Left colon (tissue), 2 donors: ENCODE data around the gene FNDC3B. TPM values are rescaled to one million over a fixed set of nuclear protein-coding genes. Genes with fewer than 3 reads are reported as not detected.

Experiments used
- ATAC-seq: fragments of 200-7000 bp; cut with Tn5 transposase; one replicate; pipeline ENCODE4 v1.9.1; 2020; ENCODE audit warnings: mild to moderate bottlenecking, moderate library complexity
- DNase-seq, 2 donors: peaks; one replicate each; pipeline ENCODE4 v3.0.0-alpha.2; 2020
- intact Hi-C, 2 donors: fragments of 100-400 bp; cut with DNase I in 1 of 2; cut with micrococcal nuclease in 1 of 2; formaldehyde crosslinking; loops; one replicate each; pipeline versions ENCODE4 v1.11.2 to v1.14.0; 2022; cut with DNase I, micrococcal nuclease
- total RNA-seq, 2 donors: library from RNA; stranded (reverse); fragmentation: NEBNext Ultra II Directional; extraction: Animal tissue kit (Norgen Biotek cat#: 25700); gene quantifications; one replicate each; pipeline ENCODE4 v1.2.1, GENCODE V29; 2021
- donor health status: DM: no; HTN: no; CAD: no.
- donor health status: DM: yes; HTN: yes; CAD: no.

FNDC3B gene
- total RNA-seq, 2 donors from 2014 or later: 100 to 113 TPM

DNA sequence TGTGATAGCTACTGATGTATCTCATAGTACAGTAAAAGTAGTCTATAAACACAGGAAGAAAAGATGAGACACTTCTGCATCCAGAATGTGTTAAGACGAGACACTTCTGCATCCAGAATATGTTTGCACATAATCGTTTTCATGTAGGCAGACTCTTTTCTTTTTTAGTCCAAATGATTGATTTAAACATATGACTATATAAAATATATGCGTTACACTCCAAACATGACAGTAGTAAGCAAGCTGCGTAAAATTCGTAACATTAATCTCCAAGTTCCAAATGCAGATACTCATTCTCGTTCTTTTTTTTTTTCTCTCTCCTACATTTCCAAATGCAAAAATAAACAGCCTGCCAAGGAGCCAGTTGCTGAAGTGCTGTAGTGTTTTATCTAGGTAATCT is 82.6 kb downstream of the FNDC3B start:
- no peak for DNase-seq
- ATAC-seq: no peak
- intact Hi-C loops: loop anchor here (5.0 to 10.0 kb wide), 2 partner anchors 80 to 83 kb away; no protein-coding TSS in a partner anchor

DNA sequence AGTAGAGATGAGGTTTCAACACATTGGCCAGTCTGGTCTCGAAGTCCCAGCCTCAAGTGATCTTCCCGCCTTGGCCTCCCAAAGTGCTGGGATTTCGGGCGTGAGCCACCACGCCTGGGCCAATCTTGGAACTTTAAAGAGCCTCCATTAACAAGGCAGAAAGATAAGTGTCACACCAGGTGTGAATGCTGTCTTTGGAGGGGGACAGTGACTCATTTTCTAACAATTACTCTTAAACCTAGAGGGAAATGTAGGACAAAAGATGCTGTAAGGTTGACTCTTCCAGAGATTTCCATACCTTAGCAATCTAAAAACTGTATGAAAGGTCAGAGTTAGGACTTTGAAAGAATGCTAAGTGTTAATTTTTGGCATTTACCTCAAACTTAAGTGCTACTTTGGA is 84.9 kb downstream of the FNDC3B start:
- intact Hi-C loops: loop anchor here (5.0 to 10.0 kb wide), 2 partner anchors 81 to 82 kb away; no protein-coding TSS in a partner anchor

GRCh38 chr3:172125053-172125452 is 85.7 kb downstream of the FNDC3B start:
- intact Hi-C loops: loop anchor here in 1 of 2 donors (10.0 kb wide), 1 partner anchor 80 kb away; no protein-coding TSS in a partner anchor
- DNase-seq (no peak), ATAC-seq (peak; percentile 40)

More for the DNA sequence above, 84.9 kb downstream of the FNDC3B start:
- ATAC-seq (no peak), DNase-seq (no peak)

DNA sequence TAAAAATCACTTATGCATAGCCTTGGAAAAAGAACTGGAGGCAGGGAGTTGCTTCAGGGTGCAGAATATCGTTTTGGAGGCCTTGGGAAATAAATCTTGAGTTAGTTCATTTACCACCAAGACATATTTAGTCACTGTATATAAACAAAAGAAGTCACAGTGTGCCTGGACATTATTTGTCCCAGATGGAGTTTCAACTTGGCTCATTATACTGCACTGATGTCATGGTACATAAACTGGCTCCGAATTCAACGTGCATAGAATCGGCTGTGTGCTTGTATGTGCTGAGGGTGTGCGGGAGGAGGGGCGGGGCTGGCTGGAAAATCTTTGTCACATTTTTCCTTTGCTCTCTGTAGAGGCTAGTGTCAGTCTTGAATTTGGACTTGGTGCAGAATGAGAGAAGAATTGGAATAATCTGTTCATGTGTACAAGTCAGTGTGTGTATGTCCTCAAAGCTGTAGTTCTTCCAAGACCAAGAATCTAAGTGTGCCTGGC is 86.6 kb downstream of the FNDC3B start:
- intact Hi-C loops: loop anchor here in 1 of 2 donors (10.0 kb wide), 1 partner anchor 79 kb away; no protein-coding TSS in a partner anchor
- ATAC-seq: peak; percentile 72
- DNase-seq: peak; percentile 53 to 68

- DNase-seq (no peak), ATAC-seq (no peak)
- intact Hi-C loops: loop anchor here in 1 of 2 donors (10.0 kb wide), 1 partner anchor 78 kb away; no protein-coding TSS in a partner anchor
Observed at GRCh38 chr3:172126741-172127140, 87.4 kb downstream of the FNDC3B start.

DNA sequence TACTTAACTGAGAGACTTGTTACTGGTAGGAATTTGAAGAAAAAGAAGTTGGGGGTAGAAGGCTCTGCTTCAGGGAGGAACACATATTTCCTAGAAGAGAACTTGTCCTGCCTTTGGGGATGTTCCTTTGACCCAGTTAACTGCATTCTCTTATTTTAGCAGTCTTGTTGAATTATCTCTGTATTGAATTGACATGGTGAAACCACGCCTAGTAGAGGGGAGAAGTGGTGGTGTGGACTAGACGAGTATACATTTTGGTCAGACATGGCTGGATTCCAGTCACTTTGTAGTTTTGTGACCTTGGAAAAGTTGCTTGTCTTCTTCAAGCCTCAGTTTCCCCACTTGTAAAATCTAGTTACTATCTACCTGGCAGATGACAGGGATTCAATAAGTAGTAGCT is 87.8 kb downstream of the FNDC3B start:
- ATAC-seq: no peak
- no peak for DNase-seq
- intact Hi-C loops: loop anchor here in 1 of 2 donors (10.0 kb wide), 1 partner anchor 78 kb away; no protein-coding TSS in a partner anchor

- ATAC-seq (no peak), DNase-seq (no peak)
- intact Hi-C loops: loop anchor here in 1 of 2 donors (10.0 kb wide), 1 partner anchor 77 kb away; no protein-coding TSS in a partner anchor
Observed at GRCh38 chr3:172127929-172128580, 88.7 kb downstream of the FNDC3B start.

DNA sequence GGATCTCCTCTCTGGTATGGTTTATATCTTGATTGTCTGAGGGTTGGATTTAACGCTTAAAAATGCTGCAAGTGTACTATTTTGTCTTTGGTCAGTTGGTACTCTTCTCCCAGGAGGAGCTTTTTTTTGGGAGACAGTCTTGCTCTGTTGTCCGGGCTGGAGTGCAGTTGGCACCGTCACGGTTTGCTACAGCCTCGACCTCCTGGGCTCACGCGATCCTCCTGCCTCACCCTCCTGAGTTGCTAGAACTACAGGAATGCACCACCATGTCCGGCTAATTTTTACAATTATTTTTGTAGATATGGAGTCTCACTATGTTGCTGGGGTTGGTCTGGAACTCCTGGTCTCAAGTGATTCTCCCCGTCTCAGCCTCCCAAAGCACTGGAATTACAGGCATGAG is 89.5 kb downstream of the FNDC3B start:
- intact Hi-C loops: loop anchor here in 1 of 2 donors (10.0 kb wide), 1 partner anchor 76 kb away; no protein-coding TSS in a partner anchor
- DNase-seq (no peak), ATAC-seq (no peak)

DNA sequence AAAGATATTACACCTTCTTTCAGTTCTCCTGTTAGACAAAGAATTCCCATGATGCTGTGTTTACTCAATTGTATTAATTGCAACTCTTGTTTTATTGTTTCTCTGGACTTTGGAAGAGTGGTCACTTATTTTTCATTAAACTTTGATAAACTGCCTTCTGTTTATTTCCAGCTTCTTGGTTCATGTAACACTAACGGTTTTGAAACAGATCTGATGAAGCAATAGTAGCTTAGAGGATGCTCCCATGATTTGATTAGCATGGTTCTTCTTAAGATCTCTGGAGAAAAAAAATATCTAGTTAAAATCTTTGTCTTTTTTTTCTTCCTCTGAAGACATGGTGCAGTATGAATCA is 90.1 kb downstream of the FNDC3B start:
- ATAC-seq (no peak), DNase-seq (no peak)
- intact Hi-C loops: loop anchor here in 1 of 2 donors (10.0 kb wide), 1 partner anchor 75 kb away; no protein-coding TSS in a partner anchor

DNA sequence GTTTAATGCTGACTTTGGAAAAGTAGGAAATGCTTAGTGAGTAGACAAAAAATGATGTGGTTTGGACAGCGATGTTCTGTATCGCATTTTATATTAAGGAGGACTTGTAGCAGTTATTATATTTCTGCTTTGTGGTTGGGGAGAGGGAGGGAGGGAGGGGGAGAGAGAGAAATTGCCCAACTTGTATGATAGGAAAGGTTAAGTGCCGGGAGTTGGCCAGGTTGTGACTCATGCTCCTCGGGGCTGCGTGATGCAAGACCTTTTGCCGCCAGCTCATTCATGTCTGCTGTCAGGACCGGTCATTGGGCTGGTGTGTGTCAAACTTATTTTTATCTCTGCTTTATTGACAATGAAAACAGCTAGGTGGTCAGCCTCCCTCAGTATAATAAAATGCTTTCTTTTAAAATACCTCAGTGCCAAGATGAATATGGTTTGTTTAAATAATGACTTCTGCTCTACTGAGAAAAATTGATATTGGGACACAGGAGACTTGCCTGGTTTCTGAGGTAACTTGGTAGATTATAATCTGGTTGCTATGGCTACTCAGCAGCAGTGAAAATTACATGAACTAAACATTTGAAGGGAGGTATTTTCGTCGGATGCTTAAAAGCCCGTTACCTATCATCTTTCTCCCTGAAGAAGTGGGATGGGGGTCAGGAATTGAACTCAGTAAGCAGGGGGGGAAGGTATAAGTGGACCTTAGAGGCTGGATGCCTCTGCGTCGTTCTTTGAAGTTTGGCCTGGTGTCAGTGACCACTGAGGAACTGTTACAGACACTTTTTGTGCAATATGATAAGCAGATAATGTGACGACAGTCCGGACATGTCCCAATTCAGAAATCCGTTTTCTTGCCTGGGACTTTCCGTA is 90.7 kb downstream of the FNDC3B start:
- ATAC-seq: peak; percentile 85
- peak; percentile 61 to 86 for DNase-seq
- intact Hi-C loops: loop anchor here in 1 of 2 donors (10.0 kb wide), 1 partner anchor 75 kb away; no protein-coding TSS in a partner anchor

DNA sequence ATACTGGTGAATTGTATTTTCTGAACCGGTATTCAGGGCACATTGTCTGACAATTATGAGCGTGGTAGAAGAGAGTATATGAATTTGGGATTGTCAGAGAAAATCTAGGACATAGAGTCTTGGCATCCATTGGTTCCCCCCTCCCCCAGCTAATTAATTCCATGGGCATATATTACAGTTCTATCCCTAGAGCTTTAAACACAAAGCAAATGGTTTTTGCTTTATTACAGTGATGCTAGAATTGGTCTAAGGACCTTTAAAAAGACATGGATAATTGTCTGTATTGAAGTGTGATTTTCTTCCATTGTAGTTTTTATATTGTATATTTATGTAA is 91.3 kb downstream of the FNDC3B start:
- intact Hi-C loops: no loop called here
- ATAC-seq: no peak
- no peak for DNase-seq

GRCh38 chr3:172131746-172132145 is 92.4 kb downstream of the FNDC3B start:
- ATAC-seq (no peak), DNase-seq (no peak)
- intact Hi-C loops: no loop called here

GRCh38 chr3:172132159-172132586 is 92.8 kb downstream of the FNDC3B start:
- ATAC-seq (no peak), DNase-seq (no peak)
- intact Hi-C loops: no loop called here

DNA sequence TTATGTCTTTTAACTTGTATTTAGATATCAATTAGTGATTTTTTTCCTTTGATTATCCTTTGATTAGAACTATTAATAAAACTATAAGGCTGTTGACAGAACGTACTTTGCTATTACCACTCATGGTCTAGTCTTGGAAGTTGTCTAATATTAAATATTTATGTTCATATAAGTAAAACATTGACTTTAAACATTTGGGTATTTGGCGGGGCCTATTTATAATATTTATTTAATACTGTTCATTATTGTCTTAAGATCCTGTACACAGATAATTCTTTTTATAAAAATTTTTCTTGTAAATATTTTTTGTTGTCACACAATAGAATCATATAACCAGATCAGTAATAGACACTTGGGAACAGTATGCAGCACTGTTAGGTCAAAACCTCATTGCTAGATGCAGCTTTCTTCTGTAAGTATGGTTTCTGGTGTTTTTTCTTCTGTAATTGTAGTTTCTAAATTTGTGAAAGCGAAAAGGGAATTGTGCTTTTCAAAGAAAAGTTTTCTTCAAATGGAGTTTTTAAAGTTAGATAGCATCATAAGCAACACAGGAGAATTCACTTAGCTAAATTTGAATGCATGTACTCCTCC is 93.4 kb downstream of the FNDC3B start:
- intact Hi-C loops: no loop called here
- no peak for ATAC-seq

DNA sequence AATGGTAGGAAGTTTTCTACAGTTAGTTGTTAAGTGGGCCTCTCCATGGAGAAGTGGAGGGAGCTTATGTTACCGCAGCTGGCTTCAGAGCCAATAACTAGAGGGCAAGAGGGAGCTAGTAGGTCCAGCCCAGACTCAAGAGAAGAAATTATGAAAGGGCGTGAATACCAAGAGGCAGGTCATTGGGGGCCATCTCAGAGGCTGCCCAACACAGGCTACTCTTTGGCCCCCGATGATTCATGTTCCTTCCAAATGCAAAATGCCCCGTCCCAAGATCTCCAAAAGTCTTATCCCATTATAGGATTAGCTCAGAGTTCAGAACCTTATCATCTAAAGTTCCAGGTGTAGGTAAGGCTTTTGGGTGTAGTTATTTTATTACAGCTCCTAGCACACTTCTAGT is 94.5 kb downstream of the FNDC3B start:
- no peak for ATAC-seq
- no peak for DNase-seq
- intact Hi-C loops: no loop called here

More for the DNA sequence above, 93.4 kb downstream of the FNDC3B start:
- no peak for DNase-seq

DNA sequence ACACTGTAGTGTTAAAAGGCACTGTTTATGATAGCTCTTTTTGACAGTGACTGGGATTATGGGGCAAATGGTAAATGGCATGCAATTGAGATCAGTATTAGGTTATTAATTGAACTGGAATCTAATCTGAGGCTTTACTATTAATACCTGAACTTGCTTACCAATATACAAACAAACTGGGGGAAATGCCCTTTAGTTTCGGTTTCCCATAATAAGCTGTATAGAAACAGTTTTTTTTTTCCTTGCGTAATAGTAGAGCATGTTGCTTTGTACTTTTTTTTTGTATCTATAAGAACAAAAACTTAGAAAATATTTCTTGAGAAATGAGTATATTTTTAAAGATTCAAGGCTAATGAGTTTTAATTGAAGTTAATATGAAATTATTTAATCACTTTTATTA is 95.0 kb downstream of the FNDC3B start:
- no peak for ATAC-seq
- no peak for DNase-seq
- intact Hi-C loops: no loop called here

GRCh38 chr3:172135185-172135584 is 95.8 kb downstream of the FNDC3B start:
- DNase-seq: no peak
- ATAC-seq: peak; percentile 60
- intact Hi-C loops: no loop called here

DNA sequence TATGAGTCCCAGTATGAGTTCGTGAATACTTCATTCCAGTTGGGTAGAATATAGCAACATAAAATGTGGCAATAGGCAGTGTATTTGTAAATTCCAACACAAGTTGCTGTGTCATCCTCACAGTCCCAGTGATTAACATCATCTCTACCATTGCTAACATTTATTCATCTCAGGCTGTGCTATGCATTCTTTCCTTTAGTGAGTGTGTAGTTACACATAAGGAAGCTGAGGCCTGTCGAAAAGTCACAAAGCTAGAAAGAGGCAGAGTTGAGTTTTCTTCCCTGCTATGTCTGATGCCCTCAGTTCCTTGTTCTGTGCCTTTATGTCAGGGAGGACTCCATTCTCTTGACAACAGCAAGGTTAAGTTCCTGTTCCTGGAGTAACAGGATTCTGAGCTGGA is 96.4 kb downstream of the FNDC3B start:
- intact Hi-C loops: no loop called here
- ATAC-seq (no peak), DNase-seq (no peak)

DNA sequence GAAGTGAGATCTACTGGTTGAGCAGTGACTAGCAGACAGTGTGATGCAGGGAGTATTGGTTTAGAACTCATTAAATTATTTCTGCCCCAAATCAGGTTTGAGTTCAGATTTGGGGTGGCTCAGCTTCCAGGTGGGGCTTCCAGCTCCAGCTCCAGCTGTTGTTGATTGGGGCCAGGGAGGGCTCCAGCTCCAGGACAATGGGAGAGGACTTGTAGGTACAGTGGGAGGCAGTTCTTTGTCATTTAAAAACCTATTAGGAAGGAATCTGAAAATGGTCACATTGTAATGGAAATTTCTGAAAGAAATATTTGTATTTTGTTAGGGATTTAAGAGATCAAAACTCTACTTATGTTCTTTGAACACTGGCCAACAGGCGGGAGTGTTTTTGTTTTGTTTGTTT is 97.0 kb downstream of the FNDC3B start:
- DNase-seq (no peak), ATAC-seq (no peak)
- intact Hi-C loops: no loop called here
